Stomach smooth muscle (tissue), 2 donors: ENCODE data around the gene SDR42E1.

Experiments used
- H3K27ac ChIP-seq: one replicate; pipeline ENCODE4 v1.7.0; 2013; ENCODE audit warnings: mild to moderate bottlenecking, low read length, inconsistent platforms
- H3K27me3 ChIP-seq, 2 donors: one replicate each; pipeline ENCODE4 v1.7.0; 2013; ENCODE audit warnings: low read length in 2 of 2; ENCODE audit not compliant: insufficient read depth in 2 of 2, control insufficient read depth in 1 of 2
- H3K36me3 ChIP-seq, 2 donors: one replicate each; pipeline ENCODE4 v1.7.0; 2013; ENCODE audit warnings: low read length in 2 of 2; ENCODE audit not compliant: control insufficient read depth in 2 of 2, insufficient read depth in 2 of 2
- H3K4me1 ChIP-seq: one replicate; pipeline ENCODE4 v1.7.0; 2013; ENCODE audit warnings: low read length; ENCODE audit not compliant: control insufficient read depth, insufficient read depth
- H3K4me3 ChIP-seq, 2 donors: one replicate each; pipeline ENCODE4 v1.7.0; 2013; ENCODE audit warnings: low read length in 2 of 2
- H3K9ac ChIP-seq, 2 donors: one replicate each; pipeline ENCODE4 v1.7.0; 2013; ENCODE audit warnings: low read length in 2 of 2, mild to moderate bottlenecking in 1 of 2
- H3K9me3 ChIP-seq, 2 donors: one replicate each; pipeline ENCODE4 v1.7.0; 2013; ENCODE audit warnings: low read length in 2 of 2; ENCODE audit not compliant: control insufficient read depth in 2 of 2
- donor health status: healthy.
- donor health status: Pancreatic carcinoma.

SDR42E1 gene

DNA sequence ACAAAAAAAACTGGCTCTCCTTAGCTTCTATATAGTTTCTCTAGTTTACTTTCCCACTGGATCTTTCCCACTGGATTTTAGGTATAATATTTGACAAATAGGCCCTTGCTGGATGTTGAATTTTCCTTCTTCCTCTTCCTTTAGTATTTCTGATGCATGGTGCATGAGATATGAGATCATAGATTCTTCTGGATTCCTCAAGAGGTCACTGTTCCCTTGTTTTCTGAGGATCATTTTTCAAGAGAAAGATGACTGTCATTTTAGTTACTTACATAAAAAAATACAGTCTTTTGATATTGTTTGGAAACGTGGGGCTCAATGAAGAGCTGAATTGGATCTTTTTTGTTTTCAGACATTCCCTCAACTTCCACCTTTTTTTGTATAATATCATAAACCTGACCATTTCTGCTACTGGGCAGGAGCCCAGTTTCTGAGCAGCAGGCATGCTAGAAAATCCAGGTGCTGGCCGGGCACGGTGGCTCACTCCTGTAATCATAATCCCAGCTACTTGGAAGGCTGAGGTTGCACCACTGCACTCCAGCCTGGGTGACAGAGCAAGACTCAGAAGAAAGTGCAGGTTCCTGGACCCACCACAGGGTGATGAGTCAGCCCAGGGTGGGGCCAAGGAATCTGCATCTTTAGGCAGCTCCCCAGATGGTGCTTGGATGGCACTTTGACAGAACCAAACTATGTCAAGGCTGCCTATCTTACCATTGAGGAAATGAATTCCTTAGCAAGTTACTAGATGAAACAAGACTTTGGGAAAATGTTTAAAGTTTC, 70.3 kb downstream of the SDR42E1 start:
- H3K4me3 ChIP-seq: no peak overlapping the region
- H3K27ac ChIP-seq: no peak overlapping the region
- H3K9ac ChIP-seq: no peak overlapping the region
- H3K27me3 ChIP-seq: peaks cover 4 to 5% of the 10 kb centered on the region in 2 donors
- no peaks in the 10 kb centered on the region for H3K36me3 ChIP-seq
- H3K9me3 ChIP-seq: no peaks in the 10 kb centered on the region
- peaks cover 11% of the 10 kb centered on the region for H3K4me1 ChIP-seq

DNA sequence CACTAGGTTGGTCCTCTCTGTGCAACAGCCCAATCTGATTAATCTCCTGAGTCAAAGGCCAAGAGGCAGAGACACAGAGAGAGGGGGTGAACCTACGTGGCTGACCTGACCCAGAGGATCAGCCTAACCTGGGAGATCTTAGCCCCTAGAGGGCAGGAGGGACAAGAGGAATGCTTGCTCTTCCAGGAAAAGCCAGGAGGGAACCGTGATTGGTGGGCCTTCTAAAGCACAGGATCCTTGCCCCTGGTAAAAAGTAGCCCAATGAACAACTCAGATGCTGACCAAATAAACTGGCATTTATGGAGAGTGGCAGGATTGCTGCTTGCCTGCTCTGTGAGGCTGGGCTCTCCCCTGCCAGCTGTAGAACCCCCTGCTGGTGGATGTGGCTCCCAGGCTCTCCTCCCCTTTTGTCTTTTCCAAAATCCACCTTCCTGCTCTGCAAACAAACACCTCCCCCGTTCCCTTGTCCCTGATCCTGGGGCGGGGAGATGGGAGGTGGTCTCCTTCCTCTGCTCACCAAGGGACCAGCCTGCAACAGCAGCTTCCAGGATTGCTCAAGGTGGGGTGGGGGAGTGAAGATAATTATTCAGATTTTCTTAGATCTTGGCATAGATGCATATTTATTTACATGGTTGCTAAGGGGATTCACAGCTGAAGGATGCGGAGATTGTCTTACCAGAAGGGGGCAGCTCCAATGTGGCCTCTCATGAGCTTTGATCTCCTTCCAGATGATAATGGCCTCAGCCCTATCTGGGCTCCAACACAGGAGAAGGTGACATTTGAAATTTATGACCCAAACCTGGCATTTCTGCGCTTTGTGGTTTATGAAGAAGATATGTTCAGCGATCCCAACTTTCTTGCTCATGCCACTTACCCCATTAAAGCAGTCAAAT, 71.9 kb downstream of the SDR42E1 start:
- H3K9ac ChIP-seq: no peak overlapping the region

More for the DNA sequence above, 71.9 kb downstream of the SDR42E1 start:
- Histone ChIP-seq H3K27ac (no peak overlapping the region), H3K36me3 (no peaks in the 10 kb centered on the region), H3K27me3 (peaks cover 4 to 5% of the 10 kb centered on the region in 2 donors), H3K4me1 (peaks cover 12% of the 10 kb centered on the region), H3K9me3 (no peaks in the 10 kb centered on the region), H3K4me3 (no peak overlapping the region)
